Measurements from ENCODE around the gene REX1BD. TPM values are rescaled to one million over a fixed set of nuclear protein-coding genes. Genes with fewer than 3 reads are reported as not detected.
A peak's percentile ranks its signal among the peaks of the same experiment; 100 is the strongest.

REX1BD gene
- total and polyA plus RNA-seq, 2 of the 13 experiments (the other 11 are each of a cell fraction or from before 2014, with no cell fraction given) = 7.5 to 25.4 TPM

GRCh38 chr19:18611327-18612050 is 22.9 kb downstream of the REX1BD start (continued):
- TF ChIP-seq ZNF225 (CRISPR knock-in tag; IDR thresholded peaks at IDR 0.05) (no peak), DRAP1 (CRISPR knock-in tag; IDR thresholded peaks at IDR 0.05) (no peak), ARHGAP35 (CRISPR knock-in tag; IDR thresholded peaks at IDR 0.05; ENCODE audit: borderline replicate concordance) (no peak), ZNF331 (CRISPR knock-in tag; IDR thresholded peaks at IDR 0.05) (no peak), HOXA5 (CRISPR knock-in tag; IDR thresholded peaks at IDR 0.05) (no peak), EEA1 (CRISPR knock-in tag; IDR thresholded peaks at IDR 0.05; ENCODE audit: borderline replicate concordance) (no peak), ZNF710 (CRISPR knock-in tag; IDR thresholded peaks at IDR 0.05; ENCODE audit: borderline replicate concordance) (no peak), ZNF746 (CRISPR knock-in tag; IDR thresholded peaks at IDR 0.05) (peak; percentile 61; the same call in 1 of the 2 replicates), U2AF1 (optimal IDR thresholded peaks at IDR 0.05; ENCODE audit: low read depth, low read length) (no peak), ZNF335 (CRISPR knock-in tag; IDR thresholded peaks at IDR 0.05) (no peak), ZNF441 (CRISPR knock-in tag; IDR thresholded peaks at IDR 0.05; ENCODE audit: borderline replicate concordance) (no peak), AKNA (CRISPR knock-in tag; IDR thresholded peaks at IDR 0.05; ENCODE audit: borderline replicate concordance) (no peak), PLSCR1 (CRISPR knock-in tag; IDR thresholded peaks at IDR 0.05; ENCODE audit: borderline replicate concordance) (no peak), SYNCRIP (IDR thresholded peaks at IDR 0.05; ENCODE audit: insufficient read depth, low read depth, low read length) (no peak)
- TF ChIP-seq, protein P1, sequence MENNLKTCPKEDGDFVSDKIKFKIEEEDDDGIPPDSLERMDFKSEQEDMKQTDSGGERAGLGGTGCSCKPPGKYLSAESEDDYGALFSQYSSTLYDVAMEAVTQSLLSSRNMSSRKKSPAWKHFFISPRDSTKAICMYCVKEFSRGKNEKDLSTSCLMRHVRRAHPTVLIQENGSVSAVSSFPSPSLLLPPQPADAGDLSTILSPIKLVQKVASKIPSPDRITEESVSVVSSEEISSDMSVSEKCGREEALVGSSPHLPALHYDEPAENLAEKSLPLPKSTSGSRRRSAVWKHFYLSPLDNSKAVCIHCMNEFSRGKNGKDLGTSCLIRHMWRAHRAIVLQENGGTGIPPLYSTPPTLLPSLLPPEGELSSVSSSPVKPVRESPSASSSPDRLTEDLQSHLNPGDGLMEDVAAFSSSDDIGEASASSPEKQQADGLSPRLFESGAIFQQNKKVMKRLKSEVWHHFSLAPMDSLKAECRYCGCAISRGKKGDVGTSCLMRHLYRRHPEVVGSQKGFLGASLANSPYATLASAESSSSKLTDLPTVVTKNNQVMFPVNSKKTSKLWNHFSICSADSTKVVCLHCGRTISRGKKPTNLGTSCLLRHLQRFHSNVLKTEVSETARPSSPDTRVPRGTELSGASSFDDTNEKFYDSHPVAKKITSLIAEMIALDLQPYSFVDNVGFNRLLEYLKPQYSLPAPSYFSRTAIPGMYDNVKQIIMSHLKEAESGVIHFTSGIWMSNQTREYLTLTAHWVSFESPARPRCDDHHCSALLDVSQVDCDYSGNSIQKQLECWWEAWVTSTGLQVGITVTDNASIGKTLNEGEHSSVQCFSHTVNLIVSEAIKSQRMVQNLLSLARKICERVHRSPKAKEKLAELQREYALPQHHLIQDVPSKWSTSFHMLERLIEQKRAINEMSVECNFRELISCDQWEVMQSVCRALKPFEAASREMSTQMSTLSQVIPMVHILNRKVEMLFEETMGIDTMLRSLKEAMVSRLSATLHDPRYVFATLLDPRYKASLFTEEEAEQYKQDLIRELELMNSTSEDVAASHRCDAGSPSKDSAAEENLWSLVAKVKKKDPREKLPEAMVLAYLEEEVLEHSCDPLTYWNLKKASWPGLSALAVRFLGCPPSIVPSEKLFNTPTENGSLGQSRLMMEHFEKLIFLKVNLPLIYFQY (CRISPR knock-in tag; IDR thresholded peaks at IDR 0.05; ENCODE audit: borderline replicate concordance) = no peak
